Hematopoietic multipotent progenitor cell treated with erythropoietin and hydrocortisone succinate and interleukin-3 and kit ligand, for 15 days (in vitro differentiated cells): Measurements from ENCODE around the gene NUP50.
"Not testable (repeated sequence)": the region's sequence is repeated elsewhere in the genome, so short reads cannot be mapped to it uniquely, and the experiment has no call there.

Experiments used
- DNase-seq: peaks from one replicate; pipeline ENCODE4 v3.0.0-alpha.2; 2015; ENCODE audit warnings: low spot score

NUP50 gene

DNA sequence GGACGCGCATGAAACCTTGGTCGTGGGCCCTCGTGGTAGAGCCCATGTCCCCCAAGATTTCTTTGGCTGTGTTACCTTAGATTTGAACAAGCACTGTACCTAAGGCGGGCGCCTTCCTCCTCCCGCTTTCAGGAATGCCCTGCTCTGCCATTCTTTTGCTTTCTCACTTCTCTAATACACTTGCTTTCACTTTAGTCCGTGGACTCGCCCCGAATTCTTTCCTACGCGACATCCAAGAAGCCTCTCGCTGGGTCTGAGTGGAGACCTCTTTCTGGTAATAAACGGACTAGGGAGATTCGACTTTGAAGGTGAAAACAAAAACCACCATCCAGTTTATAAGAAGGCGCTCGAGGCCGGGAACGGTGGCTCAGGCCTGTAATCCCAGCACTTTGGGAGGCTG, 1.2 kb upstream of the NUP50 start:
- no peak for DNase-seq

DNA sequence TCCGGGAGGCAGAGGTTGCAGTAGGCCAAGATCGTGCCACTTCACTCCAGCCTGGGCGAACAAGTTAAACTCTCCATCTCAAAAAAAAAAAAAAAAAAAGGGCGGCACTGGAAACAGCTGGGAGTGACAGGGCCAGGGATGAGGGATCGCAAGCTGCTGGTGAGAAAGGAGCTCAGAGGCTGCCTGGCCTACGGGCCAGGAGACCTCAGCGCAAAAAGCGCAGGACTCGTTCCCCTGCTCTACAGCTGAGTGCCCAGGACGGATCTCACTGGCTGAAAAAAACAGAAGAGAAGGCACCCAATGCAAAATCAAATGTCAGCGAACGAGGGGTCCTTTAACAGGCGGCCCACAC, 650 bp upstream of the NUP50 start:
- no peak for DNase-seq

DNA sequence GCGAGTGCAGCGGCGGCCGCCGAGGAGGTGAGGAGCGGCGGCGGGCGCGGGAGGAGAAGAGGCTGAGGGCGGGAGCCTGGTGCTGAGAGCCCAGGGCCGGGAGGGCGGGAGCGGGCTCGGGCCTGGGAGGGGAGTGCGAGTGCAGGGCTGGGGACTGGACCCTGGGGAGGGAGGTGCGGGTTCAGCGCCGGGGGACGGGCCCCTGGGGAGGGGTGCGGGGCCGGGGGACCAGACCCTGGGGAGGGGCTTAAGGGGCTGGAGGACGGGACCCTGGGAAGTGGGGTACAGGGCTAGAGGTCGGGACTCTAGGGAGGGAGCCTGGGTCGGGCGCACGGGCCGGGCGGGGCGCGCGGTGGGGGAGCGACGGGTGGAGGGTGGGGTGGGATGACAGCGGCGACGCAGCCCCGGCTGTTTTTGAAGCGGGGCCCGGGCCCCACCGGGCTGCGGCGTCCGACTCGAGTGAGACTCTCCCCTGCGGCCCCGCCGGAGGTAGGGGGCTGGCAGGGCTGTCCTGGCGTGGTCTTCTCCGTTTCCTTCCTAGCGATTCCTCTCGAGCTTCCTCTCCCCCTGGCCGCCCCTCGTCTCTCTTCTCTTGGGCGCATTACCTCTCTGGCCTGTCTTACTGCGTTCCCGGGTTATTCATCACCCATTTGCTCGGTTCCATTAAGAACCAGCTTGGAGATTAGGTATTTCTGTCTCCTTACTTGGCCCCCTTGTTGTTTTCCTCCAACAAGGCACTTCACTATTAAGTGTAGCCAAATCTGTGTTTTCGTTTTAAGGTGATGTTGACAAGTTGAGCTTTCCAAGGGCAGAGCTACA, 754 bp downstream of the NUP50 start:
- DNase-seq = peak; percentile 53

DNA sequence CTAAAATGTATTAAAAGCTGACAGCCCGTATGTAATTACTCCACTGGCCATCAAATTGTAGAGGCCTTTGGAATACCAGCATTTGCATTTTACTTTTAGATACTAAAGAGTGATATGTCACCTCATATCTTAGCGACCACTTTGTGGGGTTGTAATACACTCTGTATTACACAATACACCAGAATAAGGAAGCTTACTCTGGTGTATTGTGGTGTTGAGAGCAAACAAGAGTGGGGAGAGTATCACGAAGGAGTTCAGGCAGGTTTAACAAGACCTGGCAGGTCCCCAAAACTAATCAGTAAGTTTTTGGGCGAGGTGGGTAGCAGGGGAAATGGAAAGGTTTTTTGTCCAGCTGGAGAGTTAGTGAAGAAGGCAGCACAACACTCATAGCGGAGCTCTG, 3.2 kb downstream of the NUP50 start:
- peak; percentile 22 for DNase-seq

DNA sequence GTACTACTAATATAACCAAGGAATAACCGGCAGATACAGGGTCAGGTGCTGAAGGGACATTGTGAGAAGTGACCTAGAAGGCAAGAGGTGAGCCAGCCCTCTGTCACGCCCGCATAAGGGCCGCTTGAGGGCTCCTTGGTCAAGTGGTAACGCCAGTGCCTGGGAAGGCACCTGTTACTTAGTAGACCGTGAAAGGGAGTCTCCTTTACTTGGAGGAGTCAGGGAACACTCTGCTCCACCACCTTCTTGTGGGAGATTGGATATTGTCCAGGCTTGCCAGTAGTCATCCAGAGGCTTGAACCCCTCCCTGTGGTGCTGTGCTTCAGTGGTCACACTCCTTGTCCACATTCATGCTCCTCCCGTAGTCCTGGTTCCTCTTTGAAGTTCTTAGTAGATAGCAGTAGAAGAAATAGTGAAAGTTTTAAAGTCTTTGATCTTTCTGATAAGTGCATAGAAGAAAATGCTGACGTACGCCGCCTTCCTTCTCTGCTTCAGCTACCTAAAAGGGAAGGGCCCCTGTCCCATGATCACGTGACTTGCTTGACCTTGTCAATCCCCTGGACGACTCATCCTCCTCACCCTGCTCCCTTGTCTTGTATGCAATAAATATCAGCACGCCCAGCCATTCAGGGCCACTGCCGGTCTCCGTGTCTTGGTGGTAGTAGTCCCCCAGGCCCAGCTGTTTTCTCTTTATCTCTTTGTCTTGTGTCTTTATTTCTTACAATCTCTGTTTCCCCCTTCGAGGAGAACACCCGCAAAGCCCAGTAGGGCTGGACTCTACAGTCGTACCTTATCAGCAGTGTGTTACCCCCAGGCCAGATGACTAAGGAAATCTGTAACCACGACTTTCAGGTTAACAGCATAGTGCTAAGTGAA, 6.1 kb downstream of the NUP50 start:
- peak; percentile 22 for DNase-seq

- no peak for DNase-seq
Measured at GRCh38 chr22:45171830-45172229, 8.1 kb downstream of the NUP50 start.

- DNase-seq = no peak
Measured at GRCh38 chr22:45172881-45173585, 9.3 kb downstream of the NUP50 start.

DNA sequence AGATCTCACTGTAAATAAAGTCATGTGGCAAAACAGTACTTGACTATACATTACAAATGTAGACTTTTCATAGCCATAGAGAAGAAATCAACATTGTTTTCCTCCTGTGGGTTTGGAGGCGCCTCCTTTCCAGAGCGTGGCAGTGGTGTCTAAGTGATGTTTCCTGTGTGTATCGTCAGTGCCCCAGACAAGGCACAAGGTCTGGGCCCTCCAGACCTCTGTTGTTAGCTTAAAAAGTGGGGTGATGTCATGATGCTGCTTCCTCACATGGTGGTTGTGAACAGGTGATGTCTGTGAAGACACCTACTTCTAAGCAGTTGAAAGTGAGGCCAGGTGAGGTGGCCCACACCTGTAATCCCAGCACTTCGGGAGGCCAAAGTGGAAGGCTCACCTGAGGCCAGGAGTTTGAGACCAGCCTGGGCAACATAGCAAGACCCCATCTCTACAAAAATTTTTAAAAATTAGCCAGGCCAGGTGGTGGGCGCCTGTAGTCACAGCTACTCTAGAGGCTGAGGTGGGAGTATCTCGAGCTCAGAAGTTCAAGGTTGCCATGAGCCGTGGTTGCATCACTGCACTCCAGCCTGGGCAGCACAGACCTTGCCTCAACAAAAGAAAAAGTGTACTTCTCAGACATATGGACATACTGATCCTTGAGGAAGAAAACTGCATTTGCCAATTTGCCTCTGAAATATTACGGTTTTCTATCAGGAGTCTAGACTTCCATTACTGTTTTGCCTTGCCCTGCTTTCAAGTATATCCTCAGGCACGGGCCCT, 15.7 kb downstream of the NUP50 start:
- no peak for DNase-seq

DNA sequence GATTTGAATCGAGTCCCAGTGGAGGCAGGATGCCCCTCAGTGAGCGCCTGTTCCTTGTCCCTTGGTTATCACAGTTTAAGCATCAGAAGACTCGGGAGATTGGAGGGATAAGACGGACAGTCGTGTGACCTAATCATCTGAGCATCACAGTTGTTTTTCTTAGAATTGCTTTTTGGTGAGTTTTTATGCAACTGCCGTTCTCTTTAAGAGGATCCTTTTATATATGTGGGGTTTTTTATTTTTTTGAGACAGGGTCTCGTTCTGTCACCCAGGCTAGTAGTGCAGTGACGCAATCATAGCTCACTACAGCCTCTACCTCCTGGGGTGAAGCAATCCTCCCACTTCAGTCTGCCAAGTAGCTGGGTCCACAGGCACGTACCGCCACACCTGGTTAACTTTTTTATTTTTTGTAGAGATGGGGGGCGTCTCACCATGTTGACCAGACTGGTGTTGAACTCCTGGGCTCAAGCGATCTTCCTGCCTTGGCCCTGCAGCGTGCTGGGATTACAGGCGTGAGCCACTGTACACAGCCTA, 16.5 kb downstream of the NUP50 start:
- no peak for DNase-seq

DNA sequence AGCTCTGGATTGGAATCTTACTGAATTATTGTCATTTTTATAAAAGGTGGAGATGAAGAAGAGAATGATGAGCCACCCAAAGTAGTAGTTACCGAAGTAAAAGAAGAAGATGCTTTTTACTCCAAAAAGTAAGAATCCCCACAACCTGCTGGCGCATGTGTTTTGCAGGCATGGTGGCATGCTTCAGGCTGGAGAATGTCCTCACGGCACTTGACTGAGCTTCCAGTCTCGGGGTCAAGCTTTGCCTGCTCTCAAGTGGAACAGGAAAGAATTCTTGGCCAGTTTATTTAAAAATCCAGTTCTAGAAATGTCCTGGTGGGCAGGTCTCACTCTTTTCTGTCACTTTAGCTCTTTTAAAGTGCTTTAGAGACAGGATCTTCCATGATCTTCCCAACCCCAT, 17.5 kb downstream of the NUP50 start:
- DNase-seq = no peak

DNA sequence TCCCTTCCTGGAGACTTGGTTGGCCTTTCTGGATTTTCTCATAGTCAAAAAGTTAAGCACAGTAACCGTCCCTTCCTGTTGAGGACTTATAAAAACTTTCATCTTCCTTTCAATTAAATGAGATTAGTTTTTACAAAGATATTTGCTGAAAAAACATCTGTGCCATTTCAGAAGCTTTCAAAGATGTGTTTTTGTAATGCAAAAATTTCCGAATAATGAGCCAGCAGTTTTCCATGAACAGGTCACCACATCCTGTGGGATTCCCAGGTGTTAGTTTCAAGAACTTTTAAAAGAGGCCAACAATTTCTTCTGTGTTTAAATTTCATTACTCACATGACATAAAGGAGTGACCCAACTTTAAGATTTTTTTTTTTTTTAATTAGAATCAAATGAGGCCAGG, 18.0 kb downstream of the NUP50 start:
- DNase-seq = no peak

- DNase-seq = no peak
Measured at GRCh38 chr22:45183974-45184373, 20.2 kb downstream of the NUP50 start.

DNA sequence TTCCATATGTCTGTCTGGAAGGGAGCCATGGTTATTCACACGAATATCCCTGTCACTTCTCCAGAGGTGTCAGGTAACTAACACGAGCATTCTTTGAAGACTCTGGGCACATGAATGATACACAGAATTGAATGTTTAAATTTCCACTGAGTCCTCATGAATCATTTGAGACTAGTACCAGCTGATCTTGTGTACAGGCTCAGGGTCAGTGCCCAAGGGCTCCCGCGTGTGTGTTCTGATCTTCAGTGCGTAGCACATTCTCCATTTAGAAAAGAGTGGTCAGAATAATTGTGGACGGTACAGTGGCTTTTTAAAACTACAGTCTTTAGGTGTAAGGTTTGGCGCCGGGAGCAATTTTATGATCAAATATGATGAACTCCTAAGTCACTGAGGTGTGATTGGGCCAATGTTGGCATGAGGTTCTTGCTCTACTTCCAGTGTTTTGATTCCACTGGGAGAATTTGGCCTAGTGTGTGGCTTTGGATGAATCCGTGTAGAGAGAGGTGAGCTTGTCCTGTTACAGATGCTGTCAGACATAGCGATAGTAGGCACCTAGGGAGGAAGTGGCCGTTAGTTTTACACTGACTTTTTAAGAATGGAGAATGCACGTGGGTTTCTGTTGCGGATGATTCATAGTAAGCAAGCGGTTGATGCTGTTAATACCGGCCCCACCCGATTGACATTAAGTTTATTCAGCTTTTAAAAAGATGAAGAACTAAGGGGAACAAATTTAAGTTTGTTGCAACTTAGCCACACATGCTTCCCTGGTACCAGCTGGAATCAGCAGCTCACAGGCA, 22.2 kb downstream of the NUP50 start:
- no peak for DNase-seq

DNA sequence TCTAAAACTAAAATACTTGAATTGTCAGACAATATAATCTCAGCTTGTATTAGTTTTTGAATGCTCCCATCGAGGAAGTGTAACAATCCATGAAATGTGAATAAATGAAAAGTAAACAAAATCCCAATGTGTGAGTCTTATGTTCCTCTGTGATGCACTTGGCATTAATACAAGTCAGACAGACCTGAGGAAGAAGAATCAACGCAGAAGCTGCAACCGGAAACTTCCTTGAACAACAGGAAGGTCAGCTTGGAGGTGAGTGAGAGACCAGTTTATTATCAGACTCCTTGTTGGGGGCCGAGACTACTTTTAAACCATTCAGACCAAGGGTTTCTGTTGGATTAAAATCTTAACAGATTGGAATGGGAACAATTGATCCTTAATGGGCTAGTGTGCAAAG, 24.2 kb downstream of the NUP50 start:
- no peak for DNase-seq

- DNase-seq = no peak
Measured at GRCh38 chr22:45188779-45189178, 25.1 kb downstream of the NUP50 start.

DNA sequence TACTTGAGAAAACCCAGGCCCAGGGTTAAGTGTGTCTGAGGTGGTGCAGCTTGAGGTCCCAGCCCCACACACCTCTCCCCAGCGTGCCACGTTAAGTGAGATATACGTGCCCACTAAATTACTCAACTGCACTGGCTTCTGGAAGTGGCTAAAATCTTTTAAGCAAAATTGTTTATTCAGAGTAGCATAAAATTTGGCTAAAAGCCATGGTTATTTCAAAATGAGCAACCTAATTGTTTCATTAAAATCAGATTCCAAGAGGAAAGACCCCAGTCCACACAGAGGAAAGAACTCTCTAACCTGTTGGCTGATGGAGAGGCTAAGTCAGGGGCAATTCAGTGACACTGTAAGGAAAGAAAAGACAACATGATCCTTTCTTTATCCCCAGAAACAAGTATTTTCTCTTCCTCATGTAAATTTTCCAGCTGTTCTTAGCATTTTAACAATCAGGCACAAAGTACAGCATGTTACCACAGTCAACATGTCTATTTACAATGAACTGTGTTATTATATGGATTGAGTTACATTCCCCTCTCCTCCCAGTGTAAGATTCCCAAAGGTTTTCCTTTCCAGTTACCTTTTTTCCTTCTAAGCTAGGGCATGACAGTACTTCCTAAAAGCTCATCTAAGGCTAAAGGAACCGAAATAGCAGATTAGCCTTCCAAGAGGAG, 26.6 kb downstream of the NUP50 start:
- DNase-seq = no peak

DNA sequence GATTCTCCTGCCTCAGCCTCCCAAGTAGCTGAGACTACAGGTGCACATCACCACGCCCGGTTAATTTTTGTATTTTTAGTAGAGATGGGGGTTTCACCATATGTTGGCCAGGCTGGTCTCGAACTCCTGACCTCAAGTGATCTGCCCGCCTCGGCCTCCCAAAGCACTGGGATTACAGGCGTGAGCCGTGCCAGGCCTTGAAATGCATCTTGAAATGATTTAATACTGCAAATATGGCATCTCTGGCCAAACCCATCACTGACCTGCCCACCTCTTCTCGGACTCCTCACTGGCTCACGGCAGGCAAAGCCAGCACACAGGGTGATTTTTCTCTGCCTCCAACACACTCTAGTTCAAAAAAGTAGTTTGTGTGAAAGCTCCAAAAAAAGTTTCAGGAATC, 28.0 kb downstream of the NUP50 start:
- not testable (repeated sequence) for DNase-seq

DNA sequence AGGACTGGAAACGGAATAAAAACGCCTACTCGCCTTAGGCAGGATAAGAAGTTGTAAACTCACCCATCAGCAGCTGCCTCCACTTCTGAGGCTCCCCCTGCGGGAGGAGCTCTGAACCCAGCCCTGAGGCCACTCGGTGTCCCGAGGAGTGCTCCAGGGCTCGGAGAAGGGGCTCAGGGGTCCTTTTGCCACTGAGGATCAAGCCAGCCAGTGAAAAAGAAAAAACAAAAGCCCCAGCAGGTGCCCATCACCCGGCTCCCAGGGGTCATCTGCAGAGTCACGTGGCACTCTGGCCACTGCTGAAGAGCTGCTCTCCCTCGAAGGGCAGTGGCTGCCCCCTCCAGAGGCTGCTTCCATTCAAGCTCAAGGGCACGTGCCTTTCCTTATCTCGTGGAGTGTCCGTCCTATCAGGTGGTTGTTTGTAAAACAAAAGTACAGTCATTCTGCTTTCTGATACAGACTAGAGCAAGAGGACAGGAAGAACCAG, 29.0 kb downstream of the NUP50 start:
- peak; percentile 30 for DNase-seq

- DNase-seq = no peak
Measured at GRCh38 chr22:45194686-45195085, 31.0 kb downstream of the NUP50 start.

- DNase-seq = no peak
Measured at GRCh38 chr22:45195616-45196015, 31.9 kb downstream of the NUP50 start.
